Caco-2 (cell line): Measurements from ENCODE around the gene REEP6. TPM values are rescaled to one million over a fixed set of nuclear protein-coding genes. Genes with fewer than 3 reads are reported as not detected.
A peak's percentile ranks its signal among the peaks of the same experiment; 100 is the strongest.

Experiments used
- BruUV-seq: library from RNA; stranded (reverse); fragments of 400-500 nt; replicated peaks from 2 replicates; lab custom pipeline; 2021; lab: Mats Ljungman, UMichigan
- CTCF ChIA-PET: fragments of 300-600 bp; sonication (Branson Sonifier 250); formaldehyde crosslinking; loops from one replicate; lab custom pipeline; 2022; ENCODE audit warnings: antibody characterized with exemption; lab: Charles Lee
- POLR2A ChIA-PET: fragments of 300-600 bp; sonication (Branson Sonifier 250); formaldehyde crosslinking; loops from one replicate; lab custom pipeline; 2022; ENCODE audit warnings: antibody characterized with exemption; lab: Charles Lee
- DNase-seq, 2 experiments: peaks; one replicate each; pipeline versions ENCODE4 v3.0.0 to v3.0.0-alpha.2; 2020 to 2022
- H3K27me3 ChIP-seq: replicated peaks from 2 replicates; pipeline ENCODE4 v1.6.0; 2011; ENCODE audit warnings: low read length; ENCODE audit not compliant: control insufficient read depth, insufficient read depth
- H3K36me3 ChIP-seq: 2 replicates; pipeline ENCODE4 v1.5.1; 2011; ENCODE audit warnings: low read length; ENCODE audit not compliant: control insufficient read depth, insufficient read depth
- H3K4me1 ChIP-seq: fragments of 250-450 bp; sonication (Bioruptor Pico); 2 replicates; pipeline ENCODE4 v1.5.1; 2020; ENCODE audit warnings: mild to moderate bottlenecking
- H3K4me3 ChIP-seq: 2 replicates; pipeline ENCODE4 v1.5.1; 2011; ENCODE audit warnings: low read depth, mild to moderate bottlenecking, control low read depth, low read length
- H3K9me3 ChIP-seq: fragments of 250-450 bp; sonication (Bioruptor Pico); 2 replicates; pipeline ENCODE4 v1.5.1; 2020; ENCODE audit warnings: mild to moderate bottlenecking, moderate library complexity
- H3K27ac Mint-ChIP-seq: one replicate; pipeline ENCODE4 v1.8.0; 2022; ENCODE audit warnings: mixed read lengths; ENCODE audit not compliant: unreplicated experiment
- H3K27me3 Mint-ChIP-seq: one replicate; pipeline ENCODE4 v1.8.0; 2022; ENCODE audit warnings: mixed read lengths; ENCODE audit not compliant: insufficient read depth, unreplicated experiment
- H3K36me3 Mint-ChIP-seq: one replicate; pipeline ENCODE4 v1.8.0; 2022; ENCODE audit warnings: mild to moderate bottlenecking, mixed read lengths; ENCODE audit not compliant: insufficient read depth, unreplicated experiment
- H3K4me1 Mint-ChIP-seq: one replicate; pipeline ENCODE4 v1.8.0; 2022; ENCODE audit warnings: low read depth, mixed read lengths; ENCODE audit not compliant: unreplicated experiment
- H3K4me3 Mint-ChIP-seq: one replicate; pipeline ENCODE4 v1.8.0; 2022; ENCODE audit warnings: mild to moderate bottlenecking, moderate library complexity, mixed read lengths; ENCODE audit not compliant: unreplicated experiment
- H3K9me3 Mint-ChIP-seq: one replicate; pipeline ENCODE4 v1.8.0; 2022; ENCODE audit warnings: mixed read lengths; ENCODE audit not compliant: unreplicated experiment
- intact Hi-C: fragments of 100-400 bp; cut with micrococcal nuclease; formaldehyde crosslinking; loops from one replicate; pipeline ENCODE4 v1.10.0; 2022; ENCODE audit not compliant: unreplicated experiment
- total RNA-seq: library from RNA; stranded (reverse); gene quantifications from 2 replicates; pipeline ENCODE4 v1.2.3, GENCODE V29; 2022
- TF ChIP-seq, protein P1 (sequence below), 2 experiments: fragments of 200-600 bp in 1 of 2; IDR thresholded peaks; 1 replicate in 1 of 2; 2 replicates in 1 of 2; pipeline versions ENCODE4 v1.5.1 to v1.8.0; 2011 to 2022; ENCODE audit warnings: antibody characterized with exemption in 1 of 2, control low read depth in 1 of 2, inconsistent platforms in 1 of 2, low read depth in 1 of 2, low read length in 1 of 2, mild to moderate bottlenecking in 1 of 2, moderate library complexity in 1 of 2; ENCODE audit not compliant: insufficient read depth in 1 of 2, severe bottlenecking in 1 of 2, unreplicated experiment in 1 of 2

Gene REEP6
- total RNA-seq, 1 experiment from 2014 or later, result 50.2 TPM

DNA sequence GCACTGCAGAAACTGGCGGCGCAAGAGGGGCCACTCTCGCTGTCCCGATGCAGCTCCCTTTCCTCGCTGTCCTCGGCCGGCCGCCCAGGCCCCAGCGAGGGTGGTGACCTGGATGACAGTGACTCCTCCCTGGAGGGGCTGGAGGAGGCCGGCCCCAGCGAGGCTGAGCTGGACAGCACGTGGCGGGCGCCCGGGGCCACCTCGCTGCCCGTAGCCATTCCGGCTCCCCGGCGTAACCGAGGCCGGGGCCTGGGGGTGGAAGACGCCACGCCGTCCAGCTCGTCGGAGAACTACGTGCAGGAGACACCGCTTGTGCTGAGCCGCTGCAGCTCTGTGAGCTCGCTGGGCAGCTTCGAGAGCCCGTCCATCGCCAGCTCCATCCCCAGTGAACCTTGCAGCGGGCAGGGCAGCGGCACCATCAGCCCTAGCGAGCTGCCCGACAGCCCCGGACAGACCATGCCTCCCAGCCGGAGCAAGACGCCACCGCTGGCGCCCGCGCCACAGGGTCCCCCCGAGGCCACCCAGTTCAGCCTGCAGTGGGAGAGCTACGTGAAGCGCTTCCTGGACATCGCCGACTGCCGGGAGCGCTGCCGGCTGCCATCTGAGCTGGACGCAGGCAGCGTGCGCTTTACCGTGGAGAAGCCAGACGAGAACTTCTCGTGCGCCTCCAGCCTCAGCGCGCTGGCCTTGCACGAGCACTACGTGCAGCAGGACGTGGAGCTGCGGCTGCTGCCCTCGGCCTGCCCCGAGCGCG, 24.3 kb upstream of the REEP6 start:
- no peaks in the 10 kb centered on the region for H3K36me3 ChIP-seq
- intact Hi-C loops, result no loop called here
- peaks cover 8% of the 10 kb centered on the region; the same call in 1 of the 2 replicates for H3K4me1 ChIP-seq
- H3K27me3 ChIP-seq, result no peaks in the 10 kb centered on the region
- Mint-ChIP-seq H3K36me3 (peaks cover 20% of the 10 kb centered on the region), H3K27me3 (no peaks in the 10 kb centered on the region), H3K9me3 (no peaks in the 10 kb centered on the region), H3K4me1 (no peaks in the 10 kb centered on the region), H3K4me3 (no peak overlapping the region), H3K27ac (no peak overlapping the region)
- no peak for DNase-seq
- no peak overlapping the region for H3K4me3 ChIP-seq
- CTCF ChIA-PET, result no interaction called here
- TF ChIP-seq, protein P1, sequence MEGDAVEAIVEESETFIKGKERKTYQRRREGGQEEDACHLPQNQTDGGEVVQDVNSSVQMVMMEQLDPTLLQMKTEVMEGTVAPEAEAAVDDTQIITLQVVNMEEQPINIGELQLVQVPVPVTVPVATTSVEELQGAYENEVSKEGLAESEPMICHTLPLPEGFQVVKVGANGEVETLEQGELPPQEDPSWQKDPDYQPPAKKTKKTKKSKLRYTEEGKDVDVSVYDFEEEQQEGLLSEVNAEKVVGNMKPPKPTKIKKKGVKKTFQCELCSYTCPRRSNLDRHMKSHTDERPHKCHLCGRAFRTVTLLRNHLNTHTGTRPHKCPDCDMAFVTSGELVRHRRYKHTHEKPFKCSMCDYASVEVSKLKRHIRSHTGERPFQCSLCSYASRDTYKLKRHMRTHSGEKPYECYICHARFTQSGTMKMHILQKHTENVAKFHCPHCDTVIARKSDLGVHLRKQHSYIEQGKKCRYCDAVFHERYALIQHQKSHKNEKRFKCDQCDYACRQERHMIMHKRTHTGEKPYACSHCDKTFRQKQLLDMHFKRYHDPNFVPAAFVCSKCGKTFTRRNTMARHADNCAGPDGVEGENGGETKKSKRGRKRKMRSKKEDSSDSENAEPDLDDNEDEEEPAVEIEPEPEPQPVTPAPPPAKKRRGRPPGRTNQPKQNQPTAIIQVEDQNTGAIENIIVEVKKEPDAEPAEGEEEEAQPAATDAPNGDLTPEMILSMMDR (IDR thresholded peaks at IDR 0.05; ENCODE audit: insufficient read depth in 1 of 2, low read depth in 1 of 2, low read length in 1 of 2, severe bottlenecking in 1 of 2, unreplicated experiment in 1 of 2), result no peak
- BruUV-seq, result no TSS peak
- H3K9me3 ChIP-seq, result no peaks in the 10 kb centered on the region
- POLR2A ChIA-PET, result no interaction called here

DNA sequence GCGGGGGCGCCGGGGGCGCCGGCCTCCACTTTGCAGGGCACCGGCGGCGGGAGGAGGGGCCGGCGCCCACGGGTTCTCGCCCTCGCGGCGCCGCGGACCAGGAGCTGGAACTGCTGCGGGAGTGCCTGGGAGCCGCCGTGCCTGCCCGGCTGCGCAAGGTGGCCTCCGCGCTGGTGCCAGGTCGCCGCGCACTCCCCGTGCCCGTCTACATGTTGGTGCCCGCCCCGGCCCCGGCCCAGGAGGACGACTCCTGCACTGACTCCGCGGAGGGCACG, 23.8 kb upstream of the REEP6 start:
- DNase-seq, result no peak
- ChIA-PET POLR2A (no interaction called here), CTCF (no interaction called here)
- Histone ChIP-seq H3K27me3 (no peaks in the 10 kb centered on the region), H3K4me3 (no peak overlapping the region), H3K9me3 (no peaks in the 10 kb centered on the region), H3K36me3 (no peaks in the 10 kb centered on the region), H3K4me1 (peaks cover 13% of the 10 kb centered on the region; the same call in 1 of the 2 replicates)
- no peaks in the 10 kb centered on the region for H3K9me3 Mint-ChIP-seq
- intact Hi-C loops, result no loop called here
- no TSS peak for BruUV-seq
- no peak overlapping the region for H3K4me3 Mint-ChIP-seq
- H3K4me1 Mint-ChIP-seq, result peaks cover 4% of the 10 kb centered on the region
- H3K27ac Mint-ChIP-seq, result no peak overlapping the region
- no peaks in the 10 kb centered on the region for H3K27me3 Mint-ChIP-seq
- H3K36me3 Mint-ChIP-seq, result peaks cover 25% of the 10 kb centered on the region
- TF ChIP-seq, protein P1 (IDR thresholded peaks at IDR 0.05; ENCODE audit: insufficient read depth in 1 of 2, low read depth in 1 of 2, low read length in 1 of 2, severe bottlenecking in 1 of 2, unreplicated experiment in 1 of 2), result no peak

DNA sequence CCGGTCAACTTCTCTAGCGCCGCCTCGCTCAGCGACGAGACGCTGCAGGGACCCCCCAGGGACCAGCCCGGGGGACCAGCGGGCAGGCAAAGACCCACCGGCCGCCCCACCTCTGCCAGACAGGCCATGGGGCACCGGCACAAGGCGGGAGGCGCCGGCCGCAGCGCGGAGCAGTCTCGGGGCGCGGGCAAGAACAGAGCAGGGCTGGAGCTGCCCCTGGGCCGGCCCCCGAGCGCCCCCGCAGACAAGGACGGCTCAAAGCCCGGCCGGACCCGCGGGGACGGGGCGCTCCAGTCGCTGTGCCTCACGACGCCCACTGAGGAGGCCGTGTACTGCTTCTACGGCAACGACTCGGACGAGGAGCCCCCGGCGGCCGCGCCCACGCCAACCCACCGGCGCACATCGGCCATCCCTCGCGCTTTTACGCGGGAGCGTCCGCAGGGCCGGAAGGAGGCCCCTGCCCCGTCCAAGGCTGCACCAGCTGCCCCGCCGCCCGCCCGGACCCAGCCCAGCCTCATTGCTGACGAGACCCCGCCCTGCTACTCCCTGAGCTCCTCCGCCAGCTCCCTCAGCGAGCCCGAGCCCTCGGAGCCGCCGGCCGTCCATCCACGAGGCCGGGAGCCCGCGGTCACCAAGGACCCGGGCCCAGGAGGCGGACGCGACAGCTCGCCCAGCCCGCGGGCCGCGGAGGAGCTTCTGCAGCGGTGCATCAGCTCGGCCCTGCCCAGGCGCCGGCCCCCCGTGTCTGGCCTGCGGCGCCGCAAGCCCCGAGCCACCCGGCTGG, 23.3 kb upstream of the REEP6 start:
- peak overlapping the region; percentile 65 for H3K4me3 ChIP-seq
- CTCF ChIA-PET, result no interaction called here

More for the DNA sequence above, 23.3 kb upstream of the REEP6 start:
- no peaks in the 10 kb centered on the region for H3K9me3 ChIP-seq
- no peak for DNase-seq
- H3K27me3 ChIP-seq, result no peaks in the 10 kb centered on the region
- intact Hi-C loops, result no loop called here
- Mint-ChIP-seq H3K4me1 (peaks cover 4% of the 10 kb centered on the region), H3K36me3 (peaks cover 30% of the 10 kb centered on the region), H3K27ac (no peak overlapping the region), H3K9me3 (no peaks in the 10 kb centered on the region), H3K4me3 (peak overlapping the region; percentile 63), H3K27me3 (no peaks in the 10 kb centered on the region)
- POLR2A ChIA-PET, result no interaction called here
- H3K4me1 ChIP-seq, result peaks cover 15% of the 10 kb centered on the region; the same call in 1 of the 2 replicates
- TF ChIP-seq, protein P1 (IDR thresholded peaks at IDR 0.05; ENCODE audit: insufficient read depth in 1 of 2, low read depth in 1 of 2, low read length in 1 of 2, severe bottlenecking in 1 of 2, unreplicated experiment in 1 of 2), result no peak
- no peaks in the 10 kb centered on the region for H3K36me3 ChIP-seq
- no TSS peak for BruUV-seq
